ENCODE measurements around the gene HAAO. TPM values are rescaled to one million over a fixed set of nuclear protein-coding genes. Genes with fewer than 3 reads are reported as not detected.

Gene HAAO
- total RNA-seq, 1 donor from 2014 or later, result 6.4 TPM

DNA sequence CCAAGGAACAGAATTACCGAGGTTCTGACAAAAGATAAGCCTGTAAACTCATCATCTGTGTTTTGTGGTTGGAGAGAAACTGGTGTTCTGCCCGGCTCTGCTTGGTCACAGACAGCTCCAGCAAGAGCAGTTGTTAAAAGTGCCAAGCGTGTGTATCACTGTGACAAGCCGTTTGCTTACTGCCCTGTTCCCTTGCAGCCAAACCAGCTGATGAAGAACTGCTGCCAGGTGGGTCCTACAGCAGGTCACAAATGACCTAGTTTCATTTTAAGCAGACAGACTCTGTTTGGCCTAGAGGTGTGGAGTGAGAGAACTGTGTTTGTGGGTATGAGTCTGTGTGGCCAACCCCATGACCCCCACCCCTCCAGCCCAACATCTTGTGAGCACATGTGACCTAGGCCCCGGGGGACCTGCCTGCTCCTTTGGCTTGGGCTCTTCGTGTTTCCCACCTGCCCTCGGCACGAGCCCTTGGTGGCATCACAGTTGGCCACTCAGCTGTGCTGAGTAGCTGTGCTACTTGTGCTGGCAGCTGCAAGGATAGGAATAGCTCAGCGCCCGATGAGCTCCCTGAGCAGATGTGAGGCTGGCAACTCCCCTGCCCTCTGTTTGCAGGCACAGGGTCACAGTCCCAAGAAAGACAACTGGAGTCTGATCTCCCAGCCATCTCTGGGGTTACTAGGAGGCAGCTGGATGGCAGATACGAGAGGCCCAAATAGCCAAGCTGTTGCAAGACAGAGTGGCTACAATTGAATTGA lies 38.2 kb downstream of the HAAO start:
- Histone ChIP-seq H3K27me3 (no peaks in the 10 kb centered on the region), H3K27ac (no peak overlapping the region), H3K9me3 (no peaks in the 10 kb centered on the region), H3K4me3 (no peak overlapping the region), H3K4me1 (peaks cover 15% of the 10 kb centered on the region), H3K36me3 (no peaks in the 10 kb centered on the region)
- intact Hi-C loops (cut with DNase I), result no loop called here
- DNase-seq (no peak), ATAC-seq (no peak)
- TF ChIP-seq, protein P1, sequence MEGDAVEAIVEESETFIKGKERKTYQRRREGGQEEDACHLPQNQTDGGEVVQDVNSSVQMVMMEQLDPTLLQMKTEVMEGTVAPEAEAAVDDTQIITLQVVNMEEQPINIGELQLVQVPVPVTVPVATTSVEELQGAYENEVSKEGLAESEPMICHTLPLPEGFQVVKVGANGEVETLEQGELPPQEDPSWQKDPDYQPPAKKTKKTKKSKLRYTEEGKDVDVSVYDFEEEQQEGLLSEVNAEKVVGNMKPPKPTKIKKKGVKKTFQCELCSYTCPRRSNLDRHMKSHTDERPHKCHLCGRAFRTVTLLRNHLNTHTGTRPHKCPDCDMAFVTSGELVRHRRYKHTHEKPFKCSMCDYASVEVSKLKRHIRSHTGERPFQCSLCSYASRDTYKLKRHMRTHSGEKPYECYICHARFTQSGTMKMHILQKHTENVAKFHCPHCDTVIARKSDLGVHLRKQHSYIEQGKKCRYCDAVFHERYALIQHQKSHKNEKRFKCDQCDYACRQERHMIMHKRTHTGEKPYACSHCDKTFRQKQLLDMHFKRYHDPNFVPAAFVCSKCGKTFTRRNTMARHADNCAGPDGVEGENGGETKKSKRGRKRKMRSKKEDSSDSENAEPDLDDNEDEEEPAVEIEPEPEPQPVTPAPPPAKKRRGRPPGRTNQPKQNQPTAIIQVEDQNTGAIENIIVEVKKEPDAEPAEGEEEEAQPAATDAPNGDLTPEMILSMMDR (IDR thresholded peaks at IDR 0.05), result no peak

DNA sequence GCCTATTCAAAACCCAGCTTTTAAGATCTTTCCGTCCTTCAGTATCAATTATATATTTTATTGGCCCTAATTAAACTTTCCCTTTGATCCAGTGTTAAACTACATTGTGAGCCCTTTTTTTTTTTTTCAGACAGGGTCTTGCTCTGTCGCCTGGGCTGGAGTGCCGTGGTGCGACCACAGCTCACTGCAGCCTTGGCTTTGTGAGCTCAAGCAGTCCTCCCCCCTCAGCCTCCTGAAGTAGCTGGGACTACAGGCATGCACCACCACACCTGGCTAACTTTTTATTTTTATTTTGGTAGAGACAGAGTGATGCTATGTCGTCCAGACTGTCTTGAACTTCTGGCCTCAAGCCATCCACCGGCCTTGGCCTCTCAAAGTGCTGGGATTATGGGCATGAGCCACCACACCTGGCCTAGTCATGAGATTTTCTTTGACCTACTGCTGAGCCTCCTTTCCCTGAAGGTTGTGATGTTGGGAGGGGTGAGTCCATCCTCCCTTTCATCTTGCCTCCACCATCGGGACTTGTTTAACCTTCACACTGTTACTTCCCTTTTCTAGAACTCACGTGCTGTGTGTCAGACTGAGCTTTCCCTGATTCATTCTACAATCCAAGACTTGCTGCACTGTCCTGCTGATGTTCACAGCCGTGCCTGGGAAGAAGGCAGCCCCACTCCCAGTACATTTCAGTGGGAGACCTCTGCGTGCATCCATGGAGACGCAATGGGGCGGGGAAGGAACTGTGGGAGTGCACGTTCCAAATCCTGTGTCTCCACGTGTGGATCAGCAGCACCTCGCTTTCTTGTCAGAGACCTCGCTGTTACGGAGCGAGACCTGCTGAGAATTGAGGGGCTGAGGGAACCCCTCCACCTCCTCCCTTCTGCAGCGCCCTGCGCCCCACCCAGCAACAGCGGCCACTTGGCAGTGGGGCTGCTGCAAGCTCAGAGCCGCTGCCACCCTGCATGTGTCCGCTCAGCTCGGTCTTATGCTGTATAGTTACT lies 39.3 kb downstream of the HAAO start:
- intact Hi-C loops (cut with DNase I), result no loop called here
- Histone ChIP-seq H3K36me3 (no peaks in the 10 kb centered on the region), H3K4me1 (peaks cover 15% of the 10 kb centered on the region), H3K27me3 (no peaks in the 10 kb centered on the region), H3K4me3 (no peak overlapping the region), H3K9me3 (no peaks in the 10 kb centered on the region), H3K27ac (no peak overlapping the region)
- TF ChIP-seq, protein P1 (IDR thresholded peaks at IDR 0.05), result no peak
- ATAC-seq, result peak; percentile 37
- DNase-seq, result no peak

DNA sequence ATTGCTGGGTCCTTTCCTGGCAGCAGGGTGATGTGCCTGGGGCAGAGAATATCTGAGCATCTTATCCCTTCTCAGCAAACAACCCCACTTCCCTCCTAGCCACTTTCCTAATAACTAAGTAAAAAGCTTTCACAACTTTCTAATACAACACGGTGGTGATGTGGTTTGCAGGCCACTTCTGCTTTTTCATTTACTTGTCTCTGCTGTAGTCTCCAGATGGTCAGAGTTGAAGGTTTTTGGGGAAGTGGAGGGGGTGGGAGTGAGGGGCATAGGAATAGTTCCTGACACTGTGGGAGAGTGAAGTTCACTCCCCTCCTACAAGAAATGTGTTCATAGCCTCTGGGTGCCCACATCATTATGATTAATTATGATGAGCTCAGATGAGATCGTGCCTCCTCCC lies 40.1 kb downstream of the HAAO start:
- TF ChIP-seq, protein P1 (IDR thresholded peaks at IDR 0.05), result no peak
- no peaks in the 10 kb centered on the region for H3K27me3 ChIP-seq
- no peak overlapping the region for H3K4me3 ChIP-seq
- H3K36me3 ChIP-seq, result no peaks in the 10 kb centered on the region
- intact Hi-C loops (cut with DNase I), result no loop called here
- DNase-seq (no peak), ATAC-seq (peak; percentile 88)
- no peak overlapping the region for H3K27ac ChIP-seq
- no peaks in the 10 kb centered on the region for H3K9me3 ChIP-seq
- H3K4me1 ChIP-seq, result peaks cover 15% of the 10 kb centered on the region

DNA sequence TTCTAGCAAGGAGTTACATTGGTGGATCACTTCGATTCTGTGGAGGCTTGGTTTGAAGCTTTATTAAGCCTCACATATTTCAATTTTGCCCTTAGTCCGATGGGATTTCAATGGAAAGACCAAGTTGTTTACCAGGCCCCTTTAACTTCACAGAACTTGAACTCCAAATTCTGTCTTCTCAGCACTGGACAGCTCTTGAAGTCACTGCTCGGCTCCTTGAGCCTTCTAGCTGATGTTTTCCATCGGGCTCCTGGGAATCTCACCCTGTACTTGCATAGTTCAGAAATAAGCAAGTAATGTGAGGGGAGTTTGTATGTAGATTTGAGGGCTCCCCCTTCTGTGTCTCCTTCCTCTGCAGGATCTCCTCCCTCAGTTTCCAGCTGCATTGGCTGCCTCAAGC lies 43.5 kb downstream of the HAAO start:
- ATAC-seq (no peak), DNase-seq (no peak)
- Histone ChIP-seq H3K4me1 (peaks cover 15% of the 10 kb centered on the region), H3K9me3 (no peaks in the 10 kb centered on the region), H3K4me3 (no peak overlapping the region), H3K27ac (no peak overlapping the region), H3K27me3 (no peaks in the 10 kb centered on the region), H3K36me3 (no peaks in the 10 kb centered on the region)
- intact Hi-C loops (cut with DNase I), result no loop called here
- TF ChIP-seq, protein P1 (IDR thresholded peaks at IDR 0.05), result no peak

DNA sequence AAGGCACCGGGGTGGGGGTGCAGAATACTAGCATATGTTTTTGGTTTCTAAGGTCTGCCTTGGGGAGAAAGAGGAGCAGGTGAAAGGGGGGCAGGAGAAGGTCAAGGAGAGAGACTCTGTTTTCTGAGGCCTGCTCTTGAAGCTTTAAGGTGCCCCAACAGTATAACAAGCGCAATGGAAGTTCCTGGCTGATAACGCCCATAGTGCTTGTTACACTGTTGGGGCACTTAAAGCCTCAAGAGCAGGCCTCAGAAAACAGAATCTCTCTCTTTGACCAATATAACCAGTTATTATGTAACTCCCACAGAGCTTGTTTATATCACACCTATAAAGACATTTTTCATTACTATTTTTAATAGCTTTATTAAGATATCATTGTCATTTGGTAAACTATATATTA lies 45.0 kb downstream of the HAAO start:
- Histone ChIP-seq H3K4me1 (peaks cover 12% of the 10 kb centered on the region), H3K9me3 (no peaks in the 10 kb centered on the region), H3K27me3 (no peaks in the 10 kb centered on the region), H3K4me3 (no peak overlapping the region), H3K36me3 (no peaks in the 10 kb centered on the region), H3K27ac (no peak overlapping the region)
- peak; percentile 65 for ATAC-seq
- intact Hi-C loops (cut with DNase I), result no loop called here
- TF ChIP-seq, protein P1 (IDR thresholded peaks at IDR 0.05), result no peak
- no peak for DNase-seq

All from upper lobe of right lung (tissue), 1 donor.